HCT116 (cell line): ENCODE data around the gene FBXL7. TPM values are rescaled to one million over a fixed set of nuclear protein-coding genes. Genes with fewer than 3 reads are reported as not detected.

Experiments
- ATAC-seq: fragments of 200-7000 bp; cut with Tn5 transposase; 2 replicates; pipeline ENCODE4 v1.9.1; 2020; ENCODE audit warnings: mild to moderate bottlenecking, moderate library complexity
- BruUV-seq: library from RNA; stranded (reverse); fragments of 400-500 nt; replicated peaks from 2 replicates; lab custom pipeline; 2021; lab: Mats Ljungman, UMichigan
- CTCF ChIA-PET: fragments of 300-600 bp; sonication (Branson Sonifier 250); formaldehyde crosslinking; loops from one replicate; lab custom pipeline; 2021; ENCODE audit warnings: antibody characterized with exemption; lab: Charles Lee
- POLR2A ChIA-PET: fragments of 300-600, 350-600 bp; sonication (Branson Sonifier 250); formaldehyde crosslinking; loops from one replicate; lab custom pipeline; 2021; ENCODE audit warnings: antibody characterized with exemption; lab: Charles Lee
- RAD21 ChIA-PET, 2 experiments: fragments of 300-600 bp; sonication (Branson Sonifier 250); formaldehyde crosslinking; loops; one replicate each; lab custom pipeline; 2023; ENCODE audit warnings: low total read pairs in 2 of 2; ENCODE audit not compliant: uncharacterized antibody in 2 of 2, unreplicated experiment in 2 of 2, low non-redundant PET in 1 of 2; lab: Charles Lee
- DNase-seq: peaks from one replicate; pipeline ENCODE4 v3.0.0-alpha.2; 2010; ENCODE audit warnings: low read depth, low spot score
- H2AFZ ChIP-seq: fragments of 200-600 bp; shearing (Covaris generic), sonication (generic); 2 replicates; pipeline ENCODE4 v1.6.1; 2017; ENCODE audit warnings: low read depth, mixed run types, mixed read lengths, antibody characterized with exemption, low read length; ENCODE audit not compliant: poor library complexity, severe bottlenecking
- H3K27ac ChIP-seq: 2 replicates; pipeline ENCODE4 v1.5.1; 2012; ENCODE audit warnings: low read depth, low read length
- H3K27me3 ChIP-seq: fragments of 200-600 bp; sonication (generic); 2 replicates; pipeline ENCODE4 v1.6.1; 2016; ENCODE audit warnings: mixed run types, low read length, mixed read lengths; ENCODE audit not compliant: insufficient read depth
- H3K36me3 ChIP-seq, 2 experiments: fragments of 200-500 bp in 1 of 2; fragments of 200-600 bp in 1 of 2; sonication (Bioruptor generic) in 1 of 2; sonication (generic) in 1 of 2; 2 replicates each; pipeline versions ENCODE4 v1.5.1 to v1.6.1; 2014 to 2016; ENCODE audit warnings: low read length in 2 of 2, inconsistent platforms in 1 of 2, mixed read lengths in 1 of 2, mixed run types in 1 of 2; ENCODE audit not compliant: insufficient read depth in 2 of 2, control insufficient read depth in 1 of 2
- H3K4me1 ChIP-seq, 2 experiments: fragments of 200-600 bp in 1 of 2; sonication (generic) in 1 of 2; 2 replicates each; pipeline versions ENCODE4 v1.5.1 to v1.6.1; 2012 to 2017; ENCODE audit warnings: low read length in 2 of 2, inconsistent platforms in 1 of 2, mild to moderate bottlenecking in 1 of 2, mixed read lengths in 1 of 2, mixed run types in 1 of 2, moderate library complexity in 1 of 2; ENCODE audit not compliant: insufficient read depth in 2 of 2, control insufficient read depth in 1 of 2
- H3K4me2 ChIP-seq: fragments of 200-600 bp; sonication (generic); 2 replicates; pipeline ENCODE4 v1.6.1; 2017; ENCODE audit warnings: mixed run types, low read length, mixed read lengths
- H3K4me3 ChIP-seq, 2 experiments: fragments of 200-600 bp in 1 of 2; sonication (generic) in 1 of 2; replicated peaks in 1 of 2; 2 replicates each; pipeline ENCODE4 v1.5.1; 2011 to 2016; ENCODE audit warnings: low read length in 2 of 2, control low read depth in 1 of 2, low read depth in 1 of 2, mild to moderate bottlenecking in 1 of 2, mixed read lengths in 1 of 2, mixed run types in 1 of 2
- H3K79me2 ChIP-seq: fragments of 200-600 bp; sonication (generic); 2 replicates; pipeline ENCODE4 v1.6.1; 2017; ENCODE audit warnings: mild to moderate bottlenecking, mixed run types, low read length, moderate library complexity, mixed read lengths; ENCODE audit not compliant: insufficient read depth
- H3K9ac ChIP-seq: fragments of 200-600 bp; sonication (generic); 2 replicates; pipeline ENCODE4 v1.6.1; 2016; ENCODE audit warnings: low read length, mixed read lengths
- H3K9me2 ChIP-seq: fragments of 200-600 bp; sonication (generic), shearing (Covaris generic); 2 replicates; pipeline ENCODE4 v1.6.1; 2017; ENCODE audit warnings: mixed run types, mild to moderate bottlenecking, moderate library complexity; ENCODE audit not compliant: insufficient read depth
- H3K9me3 ChIP-seq, 2 experiments: fragments of 200-500 bp in 1 of 2; fragments of 200-600 bp in 1 of 2; sonication (Bioruptor generic) in 1 of 2; sonication (generic) in 1 of 2; 2 replicates each; pipeline ENCODE4 v1.6.1; 2014 to 2017; ENCODE audit warnings: low read length in 2 of 2, mixed read lengths in 2 of 2, inconsistent platforms in 1 of 2, low read depth in 1 of 2, mild to moderate bottlenecking in 1 of 2, mixed run types in 1 of 2, moderate library complexity in 1 of 2; ENCODE audit not compliant: control insufficient read depth in 1 of 2, insufficient read depth in 1 of 2
- H4K20me1 ChIP-seq: fragments of 200-600 bp; sonication (generic), shearing (Covaris generic); 2 replicates; pipeline ENCODE4 v1.6.1; 2017; ENCODE audit warnings: mixed run types, mild to moderate bottlenecking, moderate library complexity; ENCODE audit not compliant: insufficient read depth
- ATF3 ChIP-seq: IDR thresholded peaks from 2 replicates; pipeline ENCODE4 v1.6.1; 2012
- CBX3 ChIP-seq: IDR thresholded peaks from 2 replicates; pipeline ENCODE4 v1.6.1; 2012; ENCODE audit warnings: low read depth
- CTCF ChIP-seq, 3 experiments: fragments of 200-600 bp in 1 of 3; sonication (generic) in 1 of 3; IDR thresholded peaks in 2 of 3; conservative IDR thresholded peaks in 1 of 3; 2 replicates each; pipeline ENCODE4 v1.5.1; 2012 to 2017; ENCODE audit warnings: low read depth in 2 of 3, low read length in 2 of 3, antibody characterized with exemption in 1 of 3, borderline replicate concordance in 1 of 3, control low read depth in 1 of 3, mild to moderate bottlenecking in 1 of 3, mixed read lengths in 1 of 3, mixed run types in 1 of 3, moderate library complexity in 1 of 3; ENCODE audit not compliant: insufficient read depth in 1 of 3
- EGR1 ChIP-seq: IDR thresholded peaks from 2 replicates; pipeline ENCODE4 v1.6.1; 2012; ENCODE audit warnings: low read depth
- ELF1 ChIP-seq: IDR thresholded peaks from 2 replicates; pipeline ENCODE4 v1.6.1; 2012; ENCODE audit warnings: low read depth, borderline replicate concordance
- EZH2phosphoT487 ChIP-seq: fragments of 200-600 bp; IDR thresholded peaks from 2 replicates; pipeline ENCODE4 v1.6.1; 2018; ENCODE audit warnings: antibody characterized with exemption, borderline replicate concordance
- FOSL1 ChIP-seq: IDR thresholded peaks from 2 replicates; pipeline ENCODE4 v1.6.1; 2012; ENCODE audit warnings: low read depth
- JUND ChIP-seq: IDR thresholded peaks from 2 replicates; pipeline ENCODE4 v1.6.1; 2012
- MAX ChIP-seq: IDR thresholded peaks from 2 replicates; pipeline ENCODE4 v1.6.1; 2012
- POLR2A ChIP-seq: IDR thresholded peaks from 2 replicates; pipeline ENCODE4 v1.7.0; 2011; ENCODE audit warnings: borderline replicate concordance; ENCODE audit not compliant: insufficient read depth, insufficient read length; ENCODE audit errors: extremely low read depth
- POLR2AphosphoS5 ChIP-seq: IDR thresholded peaks from 2 replicates; pipeline ENCODE4 v1.6.1; 2011; ENCODE audit warnings: mild to moderate bottlenecking, low read depth, low read length, moderate library complexity
- REST ChIP-seq: IDR thresholded peaks from 2 replicates; pipeline ENCODE4 v1.6.1; 2012; ENCODE audit warnings: low read depth
- SIN3A ChIP-seq: IDR thresholded peaks from 2 replicates; pipeline ENCODE4 v1.6.1; 2012; ENCODE audit warnings: low read depth
- SP1 ChIP-seq: IDR thresholded peaks from 2 replicates; pipeline ENCODE4 v1.6.1; 2012; ENCODE audit warnings: low read depth
- SRF ChIP-seq: IDR thresholded peaks from 2 replicates; pipeline ENCODE4 v1.6.1; 2012; ENCODE audit warnings: low read depth
- TCF7L2 ChIP-seq: IDR thresholded peaks from 2 replicates; pipeline ENCODE4 v1.7.0; 2011; ENCODE audit warnings: borderline replicate concordance, inconsistent platforms; ENCODE audit not compliant: insufficient read depth, insufficient read length; ENCODE audit errors: extremely low read depth
- YY1 ChIP-seq: IDR thresholded peaks from 2 replicates; pipeline ENCODE4 v1.6.1; 2011; ENCODE audit warnings: low read length, low read depth, moderate library complexity, mild to moderate bottlenecking; ENCODE audit not compliant: insufficient replicate concordance; ENCODE audit errors: extremely low read depth
- ZBTB33 ChIP-seq: IDR thresholded peaks from 2 replicates; pipeline ENCODE4 v1.6.1; 2011; ENCODE audit warnings: mild to moderate bottlenecking, low read length, moderate library complexity; ENCODE audit not compliant: insufficient replicate concordance; ENCODE audit errors: extremely low read depth
- ZFX ChIP-seq: fragments of 450-650 bp; IDR thresholded peaks from 2 replicates; pipeline ENCODE4 v1.6.1; 2017
- ZNF274 ChIP-seq: fragments of 200-500 bp; sonication (Bioruptor generic); IDR thresholded peaks from 2 replicates; pipeline ENCODE4 v1.6.1; 2014; ENCODE audit warnings: mild to moderate bottlenecking, low read depth, low read length, inconsistent platforms
- intact Hi-C: fragments of 100-400 bp; cut with micrococcal nuclease; formaldehyde crosslinking; loops from 2 replicates; pipeline ENCODE4 v1.10.0; 2022
- total RNA-seq: library from RNA; stranded (reverse); gene quantifications from one replicate; pipeline ENCODE4 v1.2.1, GENCODE V29; 2021; ENCODE audit not compliant: unreplicated experiment

FBXL7 gene
- total RNA-seq, 1 experiment from 2014 or later, result 0.05 TPM

GRCh38 chr5:15539951-15540350, 40.0 kb downstream of the FBXL7 start:
- H2AFZ ChIP-seq, result no peak overlapping the region
- DNase-seq (no peak), ATAC-seq (no peak)
- no peaks in the 10 kb centered on the region for H3K27me3 ChIP-seq
- intact Hi-C loops, result no loop called here
- no peaks in the 10 kb centered on the region for H4K20me1 ChIP-seq
- H3K36me3 ChIP-seq, result no peaks in the 10 kb centered on the region
- no peak overlapping the region for H3K9ac ChIP-seq
- CTCF ChIA-PET, result no interaction called here
- no peaks in the 10 kb centered on the region for H3K9me2 ChIP-seq
- no peak overlapping the region for H3K27ac ChIP-seq
- BruUV-seq, result no TSS peak
- POLR2A ChIA-PET, result no interaction called here
- peaks cover 4 to 23% of the 10 kb centered on the region in 2 experiments; a peak in 2 of 4 replicates for H3K9me3 ChIP-seq
- no peak overlapping the region for H3K4me2 ChIP-seq
- no peaks in the 10 kb centered on the region for H3K4me1 ChIP-seq
- RAD21 ChIA-PET, result no interaction called here
- H3K79me2 ChIP-seq, result no peaks in the 10 kb centered on the region
- no peak overlapping the region for H3K4me3 ChIP-seq
- TF ChIP-seq MAX, result no peak
- no peak for TF ChIP-seq REST
- TF ChIP-seq CTCF (IDR thresholded peaks at IDR 0.05 in 2 of 3, conservative IDR thresholded peaks at IDR 0.05 in 1 of 3; ENCODE audit: borderline replicate concordance in 1 of 3, insufficient read depth in 1 of 3, low read depth in 2 of 3, low read length in 2 of 3), result no peak
- no peak for TF ChIP-seq EZH2phosphoT487
- TF ChIP-seq ZNF274, result no peak
- TF ChIP-seq POLR2AphosphoS5, result no peak
- TF ChIP-seq JUND, result no peak
- no peak for TF ChIP-seq FOSL1
- no peak for TF ChIP-seq ZBTB33
- no peak for TF ChIP-seq POLR2A
- TF ChIP-seq CBX3, result no peak
- no peak for TF ChIP-seq SRF
- no peak for TF ChIP-seq YY1
- no peak for TF ChIP-seq ATF3
- TF ChIP-seq TCF7L2, result no peak
- no peak for TF ChIP-seq ZFX
- no peak for TF ChIP-seq EGR1
- no peak for TF ChIP-seq SP1
- no peak for TF ChIP-seq SIN3A
- TF ChIP-seq ELF1, result no peak
